GM12872 (cell line): ENCODE results near the gene ZBTB4.

Experiments used
- CTCF ChIP-seq: IDR thresholded peaks from 3 replicates; pipeline ENCODE4 v1.5.1; 2011; ENCODE audit warnings: low read depth, mild to moderate bottlenecking, low read length, moderate library complexity; ENCODE audit not compliant: insufficient read depth

Gene ZBTB4

GRCh38 chr17:7468804-7469389 lies 10.5 kb downstream of the ZBTB4 start:
- no peak for TF ChIP-seq CTCF

GRCh38 chr17:7468290-7468689 lies 11.1 kb downstream of the ZBTB4 start:
- no peak for TF ChIP-seq CTCF

- no peak for TF ChIP-seq CTCF
Measured at GRCh38 chr17:7467498-7467897, 11.9 kb downstream of the ZBTB4 start.

- no peak for TF ChIP-seq CTCF
Measured at GRCh38 chr17:7466639-7467341, 12.6 kb downstream of the ZBTB4 start.

DNA sequence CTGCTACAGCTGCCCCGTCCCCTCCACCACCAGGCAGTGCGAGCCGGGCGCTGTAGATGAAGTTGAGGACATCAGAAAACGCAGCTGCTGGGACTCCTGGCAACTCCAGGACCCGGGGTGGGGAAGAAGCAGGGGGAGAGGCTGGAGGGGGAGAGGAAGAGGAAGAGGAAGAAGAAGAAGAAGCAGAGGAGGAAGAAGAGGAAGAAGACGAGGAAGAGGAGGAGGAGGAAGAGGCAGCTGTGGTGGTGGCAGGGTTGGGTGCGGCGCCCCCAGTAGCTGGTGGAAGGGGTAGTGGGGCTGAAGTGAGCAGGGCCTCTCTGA lies 13.2 kb downstream of the ZBTB4 start:
- TF ChIP-seq CTCF = no peak

GRCh38 chr17:7465597-7466275 lies 13.7 kb downstream of the ZBTB4 start:
- TF ChIP-seq CTCF = no peak

DNA sequence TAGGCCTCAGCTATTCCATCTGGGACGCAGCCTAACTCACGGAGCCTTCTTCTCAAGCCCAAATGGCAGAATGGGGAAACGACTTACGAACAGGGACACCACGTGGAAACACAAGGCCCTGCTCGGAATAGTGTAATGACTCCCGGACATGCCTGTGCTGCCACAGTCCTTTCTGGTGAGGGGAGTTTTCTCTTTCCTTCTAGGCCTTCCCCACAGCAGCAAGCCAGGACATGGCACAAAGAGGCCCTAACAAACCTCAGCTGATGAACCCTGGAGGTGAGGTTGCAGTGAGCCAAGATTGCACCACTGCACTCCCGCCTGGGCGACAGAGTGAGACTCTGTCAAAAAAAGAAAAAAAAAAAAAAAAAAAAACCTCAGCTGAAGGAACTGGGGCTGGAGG lies 15.3 kb downstream of the ZBTB4 start:
- TF ChIP-seq CTCF = no peak
